Ovary (tissue), 3 donors: ENCODE data around the gene TMEM115.

Source experiments
- EP300 ChIP-seq: sonication (generic); formaldehyde crosslinking; IDR thresholded peaks from one replicate; pipeline ENCODE4 v1.6.1; 2017; ENCODE audit warnings: antibody characterized with exemption
- POLR2A ChIP-seq: fragments of 450-650 bp; IDR thresholded peaks from one replicate; pipeline ENCODE4 v1.6.1; 2017; ENCODE audit warnings: antibody characterized with exemption, mild to moderate bottlenecking, moderate library complexity
- TF ChIP-seq, protein P1 (sequence below), 3 donors: fragments of 450-650 bp in 2 of 3; fragments of 200-600 bp in 1 of 3; IDR thresholded peaks; one replicate each; pipeline versions ENCODE4 v1.5.1 to v1.8.0; 2016 to 2022; ENCODE audit warnings: antibody characterized with exemption in 3 of 3, mild to moderate bottlenecking in 1 of 3
- donor health status: DM: no; HTN: no; CAD: no.

DNA sequence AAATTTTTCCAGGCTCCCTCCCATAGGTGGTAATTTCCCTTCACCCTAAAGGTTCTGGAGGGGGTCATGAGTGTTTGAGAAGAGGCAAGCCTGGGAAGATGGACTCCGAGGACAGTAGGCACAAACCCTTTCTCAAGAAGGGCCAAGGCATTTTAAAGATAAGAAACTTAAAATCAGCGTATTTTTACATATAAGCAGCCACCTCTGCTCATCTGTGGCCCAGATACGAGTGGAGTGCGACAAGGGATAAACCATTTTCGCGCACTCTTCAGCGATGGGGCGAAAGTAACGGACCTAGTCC is 19.2 kb downstream of the TMEM115 start:
- TF ChIP-seq, protein P1, sequence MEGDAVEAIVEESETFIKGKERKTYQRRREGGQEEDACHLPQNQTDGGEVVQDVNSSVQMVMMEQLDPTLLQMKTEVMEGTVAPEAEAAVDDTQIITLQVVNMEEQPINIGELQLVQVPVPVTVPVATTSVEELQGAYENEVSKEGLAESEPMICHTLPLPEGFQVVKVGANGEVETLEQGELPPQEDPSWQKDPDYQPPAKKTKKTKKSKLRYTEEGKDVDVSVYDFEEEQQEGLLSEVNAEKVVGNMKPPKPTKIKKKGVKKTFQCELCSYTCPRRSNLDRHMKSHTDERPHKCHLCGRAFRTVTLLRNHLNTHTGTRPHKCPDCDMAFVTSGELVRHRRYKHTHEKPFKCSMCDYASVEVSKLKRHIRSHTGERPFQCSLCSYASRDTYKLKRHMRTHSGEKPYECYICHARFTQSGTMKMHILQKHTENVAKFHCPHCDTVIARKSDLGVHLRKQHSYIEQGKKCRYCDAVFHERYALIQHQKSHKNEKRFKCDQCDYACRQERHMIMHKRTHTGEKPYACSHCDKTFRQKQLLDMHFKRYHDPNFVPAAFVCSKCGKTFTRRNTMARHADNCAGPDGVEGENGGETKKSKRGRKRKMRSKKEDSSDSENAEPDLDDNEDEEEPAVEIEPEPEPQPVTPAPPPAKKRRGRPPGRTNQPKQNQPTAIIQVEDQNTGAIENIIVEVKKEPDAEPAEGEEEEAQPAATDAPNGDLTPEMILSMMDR (IDR thresholded peaks at IDR 0.05), result no peak
- TF ChIP-seq POLR2A (no peak), EP300 (no peak)
